ENCODE data around the gene S100B.

The S100B gene

DNA sequence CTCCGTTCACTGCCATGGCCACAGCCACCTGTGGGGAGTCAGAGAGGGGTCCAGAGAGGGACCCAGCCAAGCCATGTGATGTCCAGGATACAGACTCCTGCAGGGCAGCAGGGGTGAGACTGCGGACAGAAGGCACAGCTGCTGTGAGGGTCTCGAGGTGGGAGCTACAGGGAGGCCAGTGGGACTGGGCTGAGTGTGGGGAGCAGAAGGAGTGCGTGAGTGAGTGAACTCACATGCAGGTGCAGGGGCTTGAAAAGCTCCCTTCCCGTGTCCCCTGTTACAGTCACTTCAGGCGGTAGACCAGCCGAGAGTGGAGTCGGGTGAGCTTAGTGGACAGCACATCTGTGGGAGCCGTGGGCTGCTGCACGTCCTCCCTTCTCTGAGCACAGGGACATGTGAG, 42.4 kb downstream of the S100B start:
- TF ChIP-seq, protein P1, sequence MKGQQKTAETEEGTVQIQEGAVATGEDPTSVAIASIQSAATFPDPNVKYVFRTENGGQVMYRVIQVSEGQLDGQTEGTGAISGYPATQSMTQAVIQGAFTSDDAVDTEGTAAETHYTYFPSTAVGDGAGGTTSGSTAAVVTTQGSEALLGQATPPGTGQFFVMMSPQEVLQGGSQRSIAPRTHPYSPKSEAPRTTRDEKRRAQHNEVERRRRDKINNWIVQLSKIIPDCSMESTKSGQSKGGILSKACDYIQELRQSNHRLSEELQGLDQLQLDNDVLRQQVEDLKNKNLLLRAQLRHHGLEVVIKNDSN (IDR thresholded peaks at IDR 0.05), result no peak

DNA sequence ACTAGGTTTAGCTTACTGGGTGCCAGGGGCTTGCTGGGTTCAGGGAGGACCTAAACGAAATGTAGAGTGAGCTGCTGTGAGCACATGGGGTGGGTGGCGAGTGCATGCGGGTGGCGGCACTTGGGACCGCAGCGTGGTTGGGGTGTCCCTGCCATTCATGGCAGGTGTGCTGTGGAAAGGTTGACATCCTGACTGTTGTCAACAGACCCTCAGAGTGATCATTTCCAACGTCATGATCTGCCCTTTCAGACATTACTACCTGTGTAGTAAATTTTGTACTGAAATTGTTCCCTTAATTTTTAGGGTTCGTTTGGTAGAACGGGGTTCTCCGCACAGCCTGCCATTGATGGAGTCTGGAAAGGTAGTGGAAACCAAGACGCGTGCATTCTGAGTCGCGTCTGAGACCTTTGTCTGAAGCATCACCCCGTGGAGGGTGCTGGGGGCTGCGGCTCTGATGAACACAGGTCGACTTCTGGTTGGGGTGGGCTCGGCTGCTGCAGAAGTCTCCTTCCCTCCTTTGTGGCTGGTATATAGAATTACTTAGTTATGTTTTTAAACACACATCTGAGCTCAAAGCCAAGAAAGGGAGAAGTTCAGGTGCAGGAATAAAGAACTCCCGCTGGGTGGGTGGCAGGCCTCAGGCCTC, 43.3 kb downstream of the S100B start:
- TF ChIP-seq TEAD4 (IDR thresholded peaks at IDR 0.05), result no peak
- no peak for TF ChIP-seq EGR1 (IDR thresholded peaks at IDR 0.05)
- TF ChIP-seq TCF12 (IDR thresholded peaks at IDR 0.05; ENCODE audit: low read depth), result no peak
- TF ChIP-seq, protein P2, sequence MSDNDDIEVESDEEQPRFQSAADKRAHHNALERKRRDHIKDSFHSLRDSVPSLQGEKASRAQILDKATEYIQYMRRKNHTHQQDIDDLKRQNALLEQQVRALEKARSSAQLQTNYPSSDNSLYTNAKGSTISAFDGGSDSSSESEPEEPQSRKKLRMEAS (IDR thresholded peaks at IDR 0.05), result no peak
- TF ChIP-seq, protein P3, sequence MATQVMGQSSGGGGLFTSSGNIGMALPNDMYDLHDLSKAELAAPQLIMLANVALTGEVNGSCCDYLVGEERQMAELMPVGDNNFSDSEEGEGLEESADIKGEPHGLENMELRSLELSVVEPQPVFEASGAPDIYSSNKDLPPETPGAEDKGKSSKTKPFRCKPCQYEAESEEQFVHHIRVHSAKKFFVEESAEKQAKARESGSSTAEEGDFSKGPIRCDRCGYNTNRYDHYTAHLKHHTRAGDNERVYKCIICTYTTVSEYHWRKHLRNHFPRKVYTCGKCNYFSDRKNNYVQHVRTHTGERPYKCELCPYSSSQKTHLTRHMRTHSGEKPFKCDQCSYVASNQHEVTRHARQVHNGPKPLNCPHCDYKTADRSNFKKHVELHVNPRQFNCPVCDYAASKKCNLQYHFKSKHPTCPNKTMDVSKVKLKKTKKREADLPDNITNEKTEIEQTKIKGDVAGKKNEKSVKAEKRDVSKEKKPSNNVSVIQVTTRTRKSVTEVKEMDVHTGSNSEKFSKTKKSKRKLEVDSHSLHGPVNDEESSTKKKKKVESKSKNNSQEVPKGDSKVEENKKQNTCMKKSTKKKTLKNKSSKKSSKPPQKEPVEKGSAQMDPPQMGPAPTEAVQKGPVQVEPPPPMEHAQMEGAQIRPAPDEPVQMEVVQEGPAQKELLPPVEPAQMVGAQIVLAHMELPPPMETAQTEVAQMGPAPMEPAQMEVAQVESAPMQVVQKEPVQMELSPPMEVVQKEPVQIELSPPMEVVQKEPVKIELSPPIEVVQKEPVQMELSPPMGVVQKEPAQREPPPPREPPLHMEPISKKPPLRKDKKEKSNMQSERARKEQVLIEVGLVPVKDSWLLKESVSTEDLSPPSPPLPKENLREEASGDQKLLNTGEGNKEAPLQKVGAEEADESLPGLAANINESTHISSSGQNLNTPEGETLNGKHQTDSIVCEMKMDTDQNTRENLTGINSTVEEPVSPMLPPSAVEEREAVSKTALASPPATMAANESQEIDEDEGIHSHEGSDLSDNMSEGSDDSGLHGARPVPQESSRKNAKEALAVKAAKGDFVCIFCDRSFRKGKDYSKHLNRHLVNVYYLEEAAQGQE (IDR thresholded peaks at IDR 0.05; ENCODE audit: low read depth), result no peak
- no peak for TF ChIP-seq ZBTB7A (IDR thresholded peaks at IDR 0.05; ENCODE audit: low read depth)
- TF ChIP-seq CEBPB (IDR thresholded peaks at IDR 0.05), result no peak
- TF ChIP-seq CREB1 (IDR thresholded peaks at IDR 0.05; ENCODE audit: low read depth), result no peak

DNA sequence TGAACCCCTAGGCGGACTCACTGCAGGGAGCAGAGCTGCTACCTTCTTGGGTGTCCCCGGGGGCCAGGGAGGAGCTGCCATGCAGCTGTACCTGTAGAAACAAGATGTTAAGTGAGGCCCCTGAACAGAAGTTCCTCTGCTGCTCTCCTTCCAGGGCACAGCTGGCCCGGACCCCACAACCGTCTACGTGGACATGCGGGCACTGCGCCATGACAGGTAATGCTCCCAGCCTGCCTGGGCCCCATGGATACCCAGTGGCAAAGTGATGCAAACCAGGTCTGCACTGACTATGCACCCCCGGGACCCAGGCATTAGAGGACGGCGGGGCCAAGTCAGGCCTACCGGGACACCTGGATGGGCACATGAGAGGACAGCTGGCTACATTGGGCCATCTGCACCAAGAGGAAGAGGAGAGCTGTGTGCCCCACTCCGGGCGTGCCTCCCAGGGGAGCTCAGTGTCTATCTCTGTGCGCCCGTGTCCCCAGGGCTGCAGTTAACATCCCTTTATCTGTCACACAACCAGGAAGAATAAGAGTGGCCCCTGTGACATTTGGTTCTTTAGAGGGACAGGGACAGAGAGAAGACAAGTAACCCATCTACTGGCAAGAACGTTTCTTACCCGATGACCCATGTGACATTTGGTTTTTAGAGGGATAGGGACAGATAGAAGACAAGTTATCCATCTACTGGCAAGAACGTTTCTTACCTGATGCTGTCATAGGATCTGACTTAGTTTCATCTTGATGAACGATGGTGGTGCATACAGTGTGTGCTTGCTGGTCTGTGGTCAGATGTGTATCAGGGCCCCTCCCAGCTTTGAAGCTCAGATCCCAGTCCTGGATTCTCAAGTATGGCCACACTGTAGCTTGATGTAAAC, 44.1 kb downstream of the S100B start:
- TF ChIP-seq TEAD4 (IDR thresholded peaks at IDR 0.05) (no peak), NFIC (IDR thresholded peaks at IDR 0.05) (no peak), YY1 (IDR thresholded peaks at IDR 0.05; ENCODE audit: low read depth) (no peak), TAF1 (IDR thresholded peaks at IDR 0.05; ENCODE audit: low read depth) (no peak), RAD21 (IDR thresholded peaks at IDR 0.05; ENCODE audit: low read depth) (no peak), CEBPB (IDR thresholded peaks at IDR 0.05) (no peak), EP300 (IDR thresholded peaks at IDR 0.05; ENCODE audit: borderline replicate concordance) (no peak), TCF12 (IDR thresholded peaks at IDR 0.05; ENCODE audit: low read depth) (no peak)
- TF ChIP-seq, protein P1 (IDR thresholded peaks at IDR 0.05), result no peak
- TF ChIP-seq, protein P2 (IDR thresholded peaks at IDR 0.05), result no peak

DNA sequence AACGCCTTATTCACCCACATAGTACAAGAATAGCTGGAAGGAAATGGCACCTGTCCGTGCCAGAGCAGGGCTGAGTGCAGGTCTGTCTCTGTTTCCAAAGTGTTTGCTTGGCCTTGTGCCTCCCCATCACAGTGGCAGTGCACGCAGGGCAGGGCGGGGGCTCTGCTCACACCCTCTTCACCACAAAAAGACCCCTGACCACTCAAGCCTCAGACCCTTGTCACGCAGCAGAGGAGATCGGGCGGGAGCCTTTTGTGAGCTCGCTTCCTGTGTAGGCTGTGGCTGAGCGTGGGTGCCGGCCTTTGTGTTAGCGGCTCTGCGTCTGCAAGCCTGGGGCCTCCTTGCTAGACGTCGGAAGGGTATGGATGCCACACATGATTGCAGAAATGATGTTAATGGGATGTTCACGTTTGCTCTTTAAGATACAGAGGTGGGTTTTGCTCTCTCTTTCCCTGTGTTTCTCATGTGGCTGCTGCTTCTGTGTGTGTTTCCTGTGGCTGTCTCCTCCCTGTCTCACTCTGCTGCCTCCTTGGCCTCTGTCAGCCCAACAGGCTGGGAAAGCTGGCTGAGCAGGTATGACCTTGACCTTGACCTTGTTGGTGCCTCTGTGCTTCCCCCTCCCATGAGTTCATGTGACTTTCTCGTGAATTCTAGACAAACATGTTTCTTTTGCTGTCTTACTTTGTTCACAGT, 45.4 kb downstream of the S100B start:
- TF ChIP-seq FOXM1 (IDR thresholded peaks at IDR 0.05; ENCODE audit: borderline replicate concordance, low read depth) (no peak), EGR1 (IDR thresholded peaks at IDR 0.05) (no peak)
- TF ChIP-seq, protein P1 (IDR thresholded peaks at IDR 0.05), result no peak
- TF ChIP-seq, protein P3 (IDR thresholded peaks at IDR 0.05; ENCODE audit: low read depth), result no peak

DNA sequence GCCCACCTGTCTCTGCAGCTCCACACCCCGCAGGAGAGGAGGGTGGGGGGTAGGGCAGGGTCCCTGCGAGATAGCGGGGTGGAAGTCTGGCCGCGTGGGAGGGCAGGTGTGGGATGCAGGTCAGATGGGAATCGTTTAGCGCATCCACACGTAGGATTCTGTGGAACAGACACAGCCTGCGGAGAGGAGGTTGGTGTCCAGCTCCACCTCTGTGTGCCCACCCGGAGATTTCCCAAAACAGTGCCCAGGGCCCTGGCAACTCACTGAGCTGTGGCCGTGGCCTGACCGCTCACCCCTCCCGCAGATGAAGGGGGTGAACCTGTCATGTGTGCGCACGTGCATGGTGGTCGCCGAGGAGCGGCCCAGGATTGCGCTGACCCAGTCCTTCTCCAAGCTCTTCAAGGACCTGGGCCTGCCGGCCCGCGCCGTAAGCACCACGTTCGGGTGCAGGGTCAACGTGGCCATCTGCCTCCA, 46.9 kb downstream of the S100B start:
- no peak for TF ChIP-seq YY1 (IDR thresholded peaks at IDR 0.05; ENCODE audit: low read depth)
- TF ChIP-seq TCF12 (IDR thresholded peaks at IDR 0.05; ENCODE audit: low read depth), result no peak
- TF ChIP-seq FOXM1 (IDR thresholded peaks at IDR 0.05; ENCODE audit: borderline replicate concordance, low read depth), result no peak
- no peak for TF ChIP-seq CEBPB (IDR thresholded peaks at IDR 0.05)
- TF ChIP-seq, protein P2 (IDR thresholded peaks at IDR 0.05), result no peak
- TF ChIP-seq EP300 (IDR thresholded peaks at IDR 0.05; ENCODE audit: borderline replicate concordance), result no peak
- TF ChIP-seq TAF1 (IDR thresholded peaks at IDR 0.05; ENCODE audit: low read depth), result no peak
- TF ChIP-seq, protein P1 (IDR thresholded peaks at IDR 0.05), result no peak
- TF ChIP-seq TEAD4 (IDR thresholded peaks at IDR 0.05), result no peak
- TF ChIP-seq EGR1 (IDR thresholded peaks at IDR 0.05), result no peak
- TF ChIP-seq, protein P3 (IDR thresholded peaks at IDR 0.05; ENCODE audit: low read depth), result no peak
- TF ChIP-seq CREB1 (IDR thresholded peaks at IDR 0.05; ENCODE audit: low read depth), result no peak
